GM18526 (cell line): ENCODE results near the gene CAPZA1.

Source experiments
- POLR2A ChIP-seq: IDR thresholded peaks from 3 replicates; pipeline ENCODE4 v1.6.1; 2011; ENCODE audit not compliant: insufficient read length; ENCODE audit errors: extremely low read depth

CAPZA1 gene

DNA sequence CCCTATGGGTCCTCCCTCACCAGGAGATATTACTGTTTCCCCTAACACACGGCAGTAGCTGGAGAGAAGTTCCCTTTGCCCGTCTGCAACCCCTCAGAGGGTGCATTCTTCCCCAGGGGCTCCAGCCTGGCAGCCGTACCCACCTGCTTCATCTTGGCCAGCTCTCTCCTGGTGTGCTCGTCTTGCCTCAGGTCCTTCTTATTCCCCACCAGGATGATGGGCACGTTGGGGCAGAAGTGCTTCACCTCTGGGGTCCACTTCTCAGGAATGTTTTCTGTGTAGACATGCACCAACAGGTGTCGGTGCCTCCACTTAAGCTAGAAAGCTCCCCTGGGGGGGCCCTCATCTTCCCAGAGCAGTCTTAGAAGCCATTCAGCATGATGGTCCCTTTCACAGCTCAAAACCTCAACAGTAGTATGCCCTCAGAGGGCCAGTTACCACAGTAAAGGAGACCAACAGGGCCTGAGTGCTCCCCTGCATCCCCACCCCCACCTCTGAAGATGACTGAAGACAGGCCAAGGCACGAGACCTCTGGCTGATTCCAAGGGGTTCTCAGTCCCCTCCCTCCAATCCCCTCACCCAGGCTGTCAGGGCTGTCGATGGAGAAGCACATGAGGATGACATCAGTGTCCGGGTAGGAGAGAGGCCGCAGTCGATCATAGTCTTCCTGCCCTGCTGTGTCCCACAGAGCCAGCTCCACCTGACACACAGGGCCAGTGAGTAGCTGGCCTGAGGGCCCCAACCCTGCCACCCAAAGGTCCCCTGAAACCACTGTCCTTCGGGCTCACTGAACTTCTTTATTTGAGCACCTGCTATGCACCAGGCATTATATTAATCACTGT lies 83.0 kb downstream of the CAPZA1 start:
- TF ChIP-seq POLR2A, result no peak

DNA sequence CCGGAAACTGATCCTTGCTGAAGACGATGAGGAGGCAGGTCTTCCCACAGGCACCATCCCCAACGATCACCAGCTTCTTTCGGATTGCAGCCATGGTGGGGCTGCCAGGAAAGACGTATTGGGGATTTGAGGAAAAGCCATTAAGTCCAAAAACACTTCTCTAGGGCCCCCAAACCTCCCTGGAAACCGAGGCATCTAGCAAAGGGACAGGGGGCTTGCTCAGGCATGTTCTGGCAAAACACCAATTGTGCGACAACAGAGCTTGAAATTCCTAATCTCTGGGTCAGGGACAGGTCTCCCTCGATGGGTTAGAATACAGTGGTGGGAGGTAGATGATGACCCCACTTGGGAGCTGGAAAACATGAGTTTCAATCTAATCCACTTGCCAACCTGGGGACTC lies 84.1 kb downstream of the CAPZA1 start:
- TF ChIP-seq POLR2A, result no peak

DNA sequence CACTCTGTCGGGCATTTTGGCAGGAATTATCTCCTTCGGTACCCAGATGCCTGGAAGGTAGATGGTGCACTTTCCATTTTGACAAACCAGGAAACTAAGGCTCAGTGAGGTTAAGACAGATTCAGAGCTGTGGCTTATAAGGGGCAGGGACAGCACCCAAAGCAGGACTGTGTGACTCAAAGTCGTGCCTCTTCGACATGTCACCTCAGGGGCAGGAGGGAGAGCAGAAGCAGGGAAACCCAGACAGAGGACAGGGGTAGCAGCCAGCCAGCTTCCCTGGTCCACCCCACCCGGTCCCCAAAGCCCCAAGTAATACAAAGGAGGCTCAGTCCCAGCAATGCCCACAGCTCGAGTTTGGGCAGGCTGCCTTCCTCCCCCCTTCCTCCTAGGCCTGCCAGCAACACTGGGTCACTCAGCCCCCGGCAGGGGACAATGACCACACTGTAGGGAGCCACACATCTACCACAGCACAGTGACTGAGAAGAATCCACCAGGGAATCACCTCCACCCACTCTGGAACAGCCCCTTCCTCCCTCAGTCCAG lies 84.8 kb downstream of the CAPZA1 start:
- TF ChIP-seq POLR2A, result no peak

DNA sequence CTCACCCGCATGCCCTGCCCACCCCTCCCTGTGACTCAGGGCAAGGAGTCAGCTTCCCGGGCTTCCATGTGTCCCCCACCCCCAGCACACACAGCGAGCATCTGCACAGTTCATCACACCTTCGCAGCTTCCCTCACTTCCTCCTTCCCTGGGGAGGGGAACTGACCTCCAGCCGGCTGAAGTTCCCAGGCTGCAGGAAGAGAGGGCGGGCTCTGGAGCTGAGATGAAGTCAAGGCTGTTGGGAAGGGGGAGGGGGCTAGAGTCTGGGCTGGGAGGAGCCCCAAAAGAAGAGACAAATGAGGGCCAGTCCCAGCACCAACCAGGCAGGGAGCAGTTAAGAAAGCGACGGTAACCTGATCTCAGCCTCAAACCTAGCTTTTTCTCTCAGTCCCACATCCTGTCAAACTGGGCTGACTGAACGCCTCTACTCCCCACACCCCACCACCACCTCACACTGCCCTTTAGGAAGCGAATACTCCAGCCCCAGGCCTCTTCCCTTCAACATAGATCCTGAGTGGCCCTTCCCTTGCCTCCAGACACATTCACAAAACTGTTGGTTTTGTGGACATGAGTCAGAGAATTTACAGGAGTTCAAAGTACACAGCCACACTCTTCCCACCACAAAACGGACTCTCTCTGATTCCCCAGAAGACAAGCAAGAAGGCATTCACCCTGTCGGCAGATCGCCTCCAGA lies 85.4 kb downstream of the CAPZA1 start:
- TF ChIP-seq POLR2A, result peak; percentile 64

DNA sequence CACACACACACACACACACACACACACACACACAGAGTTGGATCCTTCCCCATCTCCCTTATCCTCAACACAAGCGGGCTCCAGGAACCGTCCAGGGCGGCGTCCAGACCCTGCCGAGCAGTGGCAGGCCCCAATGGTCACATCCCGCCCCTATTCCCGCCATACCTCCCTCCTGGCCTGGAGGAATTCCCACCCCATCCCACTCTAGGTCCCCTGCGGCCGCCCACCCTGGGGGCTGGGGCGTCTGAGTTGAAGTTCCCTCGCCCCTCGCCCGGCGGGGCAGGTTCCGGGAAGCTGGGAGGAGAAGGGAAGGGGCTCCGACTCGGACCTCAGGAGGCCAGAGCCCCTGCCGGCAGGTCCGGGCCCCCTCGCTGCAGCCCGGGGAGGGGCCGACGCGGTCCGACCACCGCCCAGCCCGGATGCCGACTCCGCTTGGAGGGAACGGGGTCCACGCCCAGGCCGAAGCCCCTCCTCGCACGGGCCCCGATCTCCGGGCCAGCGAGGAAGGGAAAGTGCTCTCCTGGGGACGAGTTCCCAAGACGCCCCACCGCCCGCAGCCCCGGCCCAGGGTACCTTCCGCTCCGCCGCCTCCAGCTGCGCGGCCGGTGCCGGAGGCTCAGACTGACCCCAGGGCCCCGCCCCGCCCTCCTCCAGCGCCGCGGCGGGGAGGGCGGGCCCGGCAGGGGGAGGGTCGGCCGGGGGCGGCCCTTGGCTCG lies 87.0 kb downstream of the CAPZA1 start, which contains the start of gene RHOC:
Gene RHOC (minus strand): TSS at position 623 of the 716 bp plus-strand sequence. CDS start 3,328 bp downstream, outside the sequence.
- TF ChIP-seq POLR2A, result peak; percentile 63

DNA sequence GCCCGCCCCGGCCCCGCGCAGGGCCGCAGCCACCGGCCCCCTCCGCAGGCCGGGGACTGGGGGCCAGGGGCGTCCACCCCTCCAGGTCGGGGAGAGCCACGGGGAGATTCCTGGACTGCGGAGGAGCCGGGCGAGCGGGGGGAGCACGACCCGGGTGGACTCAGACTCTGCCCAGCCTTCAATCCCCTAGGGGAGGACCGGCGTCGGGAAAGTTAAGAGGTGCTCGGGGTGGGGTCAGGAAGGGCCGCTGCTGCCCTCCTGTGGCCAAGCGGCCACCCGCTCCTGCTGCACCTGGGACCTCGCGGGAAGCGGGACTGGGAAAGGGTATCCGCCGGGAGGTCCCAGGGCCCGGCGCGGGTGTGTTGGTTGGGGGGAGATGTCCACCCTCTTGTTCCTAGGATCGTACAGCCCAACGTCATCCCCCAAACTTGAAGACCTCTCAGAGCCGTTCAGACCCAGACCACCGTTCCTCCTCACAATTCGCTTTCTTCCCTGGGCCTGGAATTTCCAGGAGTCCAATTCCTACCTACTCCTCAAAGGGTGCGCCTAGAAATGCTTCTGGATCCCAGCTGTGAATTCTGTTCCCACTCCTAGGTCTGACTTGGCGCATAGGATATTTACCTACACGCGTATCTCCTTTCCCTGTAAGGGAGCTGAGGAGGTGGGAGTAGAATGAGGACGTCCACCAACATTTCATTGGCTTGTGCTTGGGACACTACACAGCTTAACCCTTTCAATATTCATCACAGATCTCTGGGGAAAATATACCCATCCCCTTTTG lies 87.8 kb downstream of the CAPZA1 start:
- TF ChIP-seq POLR2A, result peak; percentile 14

DNA sequence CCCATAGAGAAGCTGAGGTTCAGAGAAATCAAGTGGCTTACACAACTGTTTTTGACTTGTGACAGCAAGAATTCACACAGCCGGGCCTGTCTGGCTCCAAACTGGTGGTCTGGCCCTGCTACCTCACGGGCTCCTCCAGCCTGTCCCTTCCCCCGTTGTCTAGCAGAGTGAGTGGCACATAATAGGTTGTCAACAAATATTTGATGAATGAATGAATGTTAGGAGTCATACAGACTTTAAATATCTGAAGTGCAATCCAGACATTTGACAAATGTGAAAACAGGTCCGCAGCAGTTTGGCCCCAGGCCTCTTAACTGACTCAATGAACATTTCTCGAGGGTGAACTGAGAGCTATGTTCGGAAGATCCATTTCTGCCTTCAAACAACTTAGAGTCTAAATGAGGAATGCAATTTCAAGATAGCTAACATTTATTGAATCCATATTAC lies 88.4 kb downstream of the CAPZA1 start:
- no peak for TF ChIP-seq POLR2A

DNA sequence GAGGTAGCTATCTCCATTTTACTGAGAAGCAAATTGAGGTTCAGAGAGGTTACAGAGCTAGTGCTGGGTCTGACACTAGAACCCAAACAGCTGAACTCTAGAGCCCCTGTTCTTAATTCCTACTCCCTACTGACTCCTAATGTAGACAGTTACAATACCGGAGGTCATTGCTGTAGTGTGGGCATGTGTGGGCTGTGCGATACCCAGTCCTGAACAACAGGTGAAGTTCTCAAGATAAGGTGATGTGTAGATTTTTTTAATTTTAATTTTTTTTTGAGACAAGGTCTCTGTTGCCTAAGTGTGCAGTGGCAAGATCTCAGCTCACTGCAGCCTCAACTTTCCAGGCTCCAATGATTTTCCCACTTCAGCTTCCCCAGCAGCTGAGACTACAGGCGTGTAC lies 88.9 kb downstream of the CAPZA1 start:
- no peak for TF ChIP-seq POLR2A

DNA sequence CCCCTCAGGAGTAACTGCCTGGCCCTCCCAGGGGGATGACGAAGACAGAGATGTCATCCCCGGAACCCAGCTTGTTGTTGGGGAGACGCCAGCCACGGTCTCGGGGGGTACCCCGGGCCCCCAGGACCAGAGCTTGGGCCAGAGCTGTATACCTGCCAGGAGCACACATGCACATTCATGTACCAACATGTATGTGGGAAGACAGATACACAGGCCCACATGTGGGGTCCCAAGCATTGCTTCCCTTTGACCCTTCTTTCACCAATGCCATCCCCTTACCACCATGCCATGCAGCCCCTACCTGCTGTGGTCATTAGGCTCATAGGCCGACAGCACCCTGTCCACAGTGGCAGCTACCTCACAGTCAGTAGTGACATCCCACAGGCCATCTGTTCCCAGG lies 90.5 kb downstream of the CAPZA1 start:
- no peak for TF ChIP-seq POLR2A

DNA sequence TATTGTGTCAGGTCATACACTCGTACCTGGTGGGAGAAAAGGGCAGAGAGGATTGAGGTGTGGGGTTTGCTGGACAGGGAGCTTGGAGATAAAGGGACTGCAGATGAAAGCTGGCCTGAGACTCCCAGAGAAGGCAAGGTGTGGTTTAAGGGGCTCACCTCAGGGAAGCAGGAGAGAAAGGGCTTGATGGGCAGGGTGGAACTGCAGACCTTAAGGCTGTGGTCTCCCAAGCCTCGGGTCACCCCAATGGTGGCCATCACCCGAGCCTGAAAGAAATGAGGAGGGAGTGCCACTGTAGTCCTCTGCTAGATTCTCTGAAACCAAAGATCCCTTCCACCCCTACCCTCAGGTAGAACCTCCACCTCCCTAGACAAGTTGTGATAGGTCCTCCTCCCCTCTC lies 91.0 kb downstream of the CAPZA1 start:
- TF ChIP-seq POLR2A, result no peak

DNA sequence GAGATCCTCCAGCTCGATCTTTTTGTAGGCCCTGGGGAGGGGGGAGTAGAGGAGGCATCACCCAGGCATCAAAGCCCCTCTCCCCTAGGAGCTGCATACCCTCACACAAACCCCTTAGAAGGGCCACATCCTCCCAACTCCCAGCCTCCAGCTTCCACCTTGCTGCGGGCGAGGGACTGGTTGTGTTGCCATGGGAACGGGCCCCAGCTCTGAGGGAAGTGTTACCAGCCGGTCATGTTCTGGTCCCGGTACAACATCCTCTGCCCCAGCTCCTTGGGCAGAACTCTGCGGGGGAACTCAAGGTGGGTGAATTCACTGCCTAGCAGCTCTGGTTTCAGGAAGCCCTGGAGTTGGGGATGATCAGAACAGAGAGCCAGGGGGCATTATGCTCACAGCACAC lies 91.4 kb downstream of the CAPZA1 start:
- TF ChIP-seq POLR2A, result no peak

DNA sequence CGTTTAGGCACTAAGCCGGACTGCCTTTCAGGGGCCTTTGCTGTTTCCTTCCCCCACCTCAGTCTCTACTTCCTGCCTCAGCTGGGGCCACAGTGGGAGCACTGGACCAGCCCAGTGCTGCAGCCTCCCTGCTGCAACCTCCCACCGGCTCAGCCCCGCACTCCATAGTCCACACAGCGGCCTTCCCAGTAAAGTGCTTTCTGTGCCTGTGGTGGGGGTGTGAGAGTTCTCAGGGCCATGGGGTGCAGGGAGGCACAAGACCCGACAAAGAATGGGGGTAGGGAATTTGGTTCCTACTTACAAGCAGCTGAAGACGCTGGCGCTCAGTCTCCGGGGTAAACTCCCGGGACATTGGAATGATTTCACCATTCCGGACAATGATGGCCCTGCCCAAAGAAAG lies 92.0 kb downstream of the CAPZA1 start:
- no peak for TF ChIP-seq POLR2A

DNA sequence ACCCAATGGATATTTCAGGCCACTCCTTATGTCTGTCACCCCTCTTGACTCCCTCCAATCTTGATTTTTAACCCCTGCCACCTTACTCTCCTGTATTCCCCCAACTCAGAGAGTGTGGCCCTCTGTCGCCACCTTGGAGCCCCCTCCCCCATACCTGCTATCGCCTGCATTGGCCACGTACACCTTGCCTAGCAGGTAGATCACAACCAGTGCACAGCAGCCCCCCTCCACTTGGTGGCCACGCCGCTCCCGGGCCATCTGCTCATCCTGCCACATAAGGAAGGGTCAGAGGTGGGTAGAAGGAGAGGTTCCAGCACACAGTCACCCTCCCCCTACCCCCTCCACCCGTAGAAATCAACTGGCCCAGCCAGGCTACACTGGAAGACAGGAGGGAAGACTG lies 92.6 kb downstream of the CAPZA1 start:
- no peak for TF ChIP-seq POLR2A

DNA sequence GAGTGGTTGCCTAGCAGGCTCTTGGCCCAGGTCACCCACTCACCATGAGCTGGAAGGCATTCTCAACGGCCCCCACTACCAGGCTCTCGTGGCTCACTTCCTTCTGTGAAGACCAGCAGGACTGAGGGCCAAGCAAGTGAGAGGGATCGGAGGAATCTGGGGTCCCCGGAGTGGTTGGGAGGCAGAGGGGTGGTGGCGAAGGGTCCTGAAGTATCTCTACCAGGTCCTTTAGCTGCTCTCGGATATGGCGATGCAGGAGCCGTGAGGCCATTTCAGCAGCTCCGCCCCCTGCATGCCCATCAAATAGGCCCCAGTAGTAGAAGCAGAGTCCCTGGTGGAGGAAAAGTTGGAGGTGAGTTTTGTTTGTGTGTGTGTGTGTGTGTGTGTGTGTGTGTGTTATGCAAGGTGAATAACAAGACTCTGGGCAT lies 93.1 kb downstream of the CAPZA1 start:
- no peak for TF ChIP-seq POLR2A
